Liver (tissue), 9 donors: ENCODE data around the gene DSTN. TPM values are rescaled to one million over a fixed set of nuclear protein-coding genes. Genes with fewer than 3 reads are reported as not detected.

ENCODE experiments used
- DNase-seq: peaks from one replicate; pipeline ENCODE4 v3.0.0-alpha.2; 2017; ENCODE audit warnings: low spot score
- H3K27ac ChIP-seq, 2 donors: one replicate each; pipeline ENCODE4 v1.7.0; 2013; ENCODE audit warnings: inconsistent platforms in 2 of 2, low read length in 2 of 2, control low read depth in 1 of 2, low read depth in 1 of 2, mild to moderate bottlenecking in 1 of 2
- H3K27me3 ChIP-seq, 4 donors: one replicate each; pipeline versions ENCODE4 v1.6.1 to v1.7.0; 2013; ENCODE audit warnings: low read length in 3 of 4, inconsistent platforms in 1 of 4, mild to moderate bottlenecking in 1 of 4, moderate library complexity in 1 of 4; ENCODE audit not compliant: control insufficient read depth in 4 of 4, insufficient read depth in 4 of 4
- H3K36me3 ChIP-seq, 4 donors: one replicate each; pipeline versions ENCODE4 v1.6.1 to v1.7.0; 2013; ENCODE audit warnings: low read length in 3 of 4, mild to moderate bottlenecking in 3 of 4, low read depth in 1 of 4, moderate library complexity in 1 of 4; ENCODE audit not compliant: control insufficient read depth in 4 of 4, insufficient read depth in 3 of 4
- H3K4me1 ChIP-seq, 4 donors: one replicate each; pipeline versions ENCODE4 v1.6.1 to v1.7.0; 2013; ENCODE audit warnings: low read length in 3 of 4, mild to moderate bottlenecking in 3 of 4, moderate library complexity in 1 of 4; ENCODE audit not compliant: control insufficient read depth in 4 of 4, insufficient read depth in 4 of 4
- H3K4me3 ChIP-seq, 3 donors: one replicate each; pipeline versions ENCODE4 v1.6.1 to v1.7.0; 2013; ENCODE audit warnings: low read length in 3 of 3, control low read depth in 1 of 3, low read depth in 1 of 3, mild to moderate bottlenecking in 1 of 3
- H3K9ac ChIP-seq, 2 donors: one replicate each; pipeline ENCODE4 v1.7.0; 2013; ENCODE audit warnings: low read length in 2 of 2, mild to moderate bottlenecking in 2 of 2, moderate library complexity in 2 of 2, control low read depth in 1 of 2, low read depth in 1 of 2
- H3K9me3 ChIP-seq, 4 donors: one replicate each; pipeline versions ENCODE4 v1.6.1 to v1.7.0; 2013; ENCODE audit warnings: low read length in 3 of 4; ENCODE audit not compliant: control insufficient read depth in 4 of 4
- ATF3 ChIP-seq: IDR thresholded peaks from 2 replicates; pipeline ENCODE4 v1.6.1; 2016; ENCODE audit warnings: antibody characterized with exemption
- CTCF ChIP-seq: fragments of 150-350 bp; IDR thresholded peaks from 2 replicates; pipeline ENCODE4 v1.5.1; 2017; ENCODE audit warnings: improper control_type of control experiment, low read depth, low read length; ENCODE audit not compliant: missing input control
- EGR1 ChIP-seq, 2 donors: IDR thresholded peaks; 2 replicates each; pipeline ENCODE4 v1.6.1; 2016 to 2018; ENCODE audit warnings: antibody characterized with exemption in 2 of 2, low read depth in 2 of 2
- FOXA1 ChIP-seq: IDR thresholded peaks from 2 replicates; pipeline ENCODE4 v1.6.1; 2016; ENCODE audit warnings: antibody characterized with exemption
- FOXA2 ChIP-seq: IDR thresholded peaks from 2 replicates; pipeline ENCODE4 v1.6.1; 2016; ENCODE audit warnings: antibody characterized with exemption
- GABPA ChIP-seq, 2 donors: IDR thresholded peaks in 1 of 2; conservative IDR thresholded peaks in 1 of 2; 2 replicates each; pipeline ENCODE4 v1.6.1; 2016; ENCODE audit warnings: antibody characterized with exemption in 2 of 2, mild to moderate bottlenecking in 1 of 2, moderate library complexity in 1 of 2
- HNF4A ChIP-seq, 2 donors: conservative IDR thresholded peaks; 2 replicates each; pipeline ENCODE4 v1.6.1; 2016; ENCODE audit warnings: antibody characterized with exemption in 2 of 2, mild to moderate bottlenecking in 2 of 2
- HNF4G ChIP-seq: IDR thresholded peaks from 2 replicates; pipeline ENCODE4 v1.6.1; 2016; ENCODE audit warnings: antibody characterized with exemption
- JUND ChIP-seq, 2 donors: IDR thresholded peaks; 2 replicates each; pipeline ENCODE4 v1.6.1; 2016; ENCODE audit warnings: antibody characterized with exemption in 2 of 2
- MAX ChIP-seq: IDR thresholded peaks from 2 replicates; pipeline ENCODE4 v1.6.1; 2016; ENCODE audit warnings: antibody characterized with exemption
- NR2F2 ChIP-seq: IDR thresholded peaks from 2 replicates; pipeline ENCODE4 v1.6.1; 2016; ENCODE audit warnings: antibody characterized with exemption
- RAD21 ChIP-seq, 2 donors: IDR thresholded peaks; 2 replicates each; pipeline ENCODE4 v1.6.1; 2016; ENCODE audit warnings: antibody characterized with exemption in 2 of 2, mild to moderate bottlenecking in 2 of 2
- REST ChIP-seq: IDR thresholded peaks from 2 replicates; pipeline ENCODE4 v1.6.1; 2016; ENCODE audit warnings: antibody characterized with exemption, mild to moderate bottlenecking
- RXRA ChIP-seq, 2 donors: IDR thresholded peaks; 2 replicates each; pipeline ENCODE4 v1.6.1; 2017 to 2018; ENCODE audit warnings: antibody characterized with exemption in 2 of 2, mild to moderate bottlenecking in 1 of 2
- SP1 ChIP-seq: IDR thresholded peaks from 2 replicates; pipeline ENCODE4 v1.6.1; 2018; ENCODE audit warnings: antibody characterized with exemption, mild to moderate bottlenecking
- TAF1 ChIP-seq: conservative IDR thresholded peaks from 2 replicates; pipeline ENCODE4 v1.6.1; 2016; ENCODE audit warnings: antibody characterized with exemption, mild to moderate bottlenecking
- YY1 ChIP-seq: IDR thresholded peaks from 2 replicates; pipeline ENCODE4 v1.6.1; 2016; ENCODE audit warnings: antibody characterized with exemption, mild to moderate bottlenecking
- ZBTB33 ChIP-seq: IDR thresholded peaks from 2 replicates; pipeline ENCODE4 v1.6.1; 2016; ENCODE audit warnings: antibody characterized with exemption
- WGBS: extraction: QIAGEN DNeasy Blood & Tissue Kit; methylation state at CpG from one replicate; pipeline ENCODE4 v1.1.7; 2013; 5-methylcytosine and 5-hydroxymethylcytosine counted together
- polyA plus RNA-seq, 2 donors: library from polyadenylated mRNA; stranded (reverse) in 1 of 2; unstranded in 1 of 2; fragments of 200-250 nt in 1 of 2; fragments of >200 nt in 1 of 2; fragmentation: Nextera tagmentation in 1 of 2; extraction: Ambion mirVana in 1 of 2; gene quantifications; one replicate each; pipeline versions ENCODE4 v1.2.1 to v1.2.3, GENCODE V29; 2013 to 2015
- total RNA-seq, 2 donors: library from RNA; depleted of rRNA; stranded (reverse); fragments of >200 nt; gene quantifications; one replicate each; pipeline ENCODE4 v1.2.3, GENCODE V29; 2014
- donor health status: healthy.
- donor health status: healthy.
- donor health status: healthy.
- donor health status: healthy.
- donor health status: healthy.

The DSTN gene
- total and polyA plus RNA-seq, 4 donors = 39.9 to 137 (median 108) TPM

GRCh38 chr20:17655286-17655651 is 85.4 kb downstream of the DSTN start:
- peaks cover 17 to 36% (median 28%) of the 10 kb centered on the region in 4 donors for H3K4me1 ChIP-seq
- no peak overlapping the region for H3K4me3 ChIP-seq
- TF ChIP-seq SP1 (no peak), GABPA (IDR thresholded peaks at IDR 0.05 in 1 of 2, conservative IDR thresholded peaks at IDR 0.05 in 1 of 2) (no peak), FOXA2 (no peak), ZBTB33 (no peak), NR2F2 (no peak), JUND (IDR thresholded peaks at IDR 0.05) (no peak), YY1 (no peak), CTCF (no peak), FOXA1 (no peak), MAX (no peak), REST (no peak), EGR1 (IDR thresholded peaks at IDR 0.05; ENCODE audit: low read depth in 2 of 2) (no peak), RXRA (IDR thresholded peaks at IDR 0.05) (no peak), HNF4G (no peak), RAD21 (IDR thresholded peaks at IDR 0.05) (no peak), HNF4A (conservative IDR thresholded peaks at IDR 0.05) (no peak), TAF1 (no peak), ATF3 (no peak)
- H3K9ac ChIP-seq = no peak overlapping the region
- H3K9me3 ChIP-seq = peaks cover 0 to 2% (median 0%) of the 10 kb centered on the region in 4 donors
- no peak for DNase-seq
- 84% methylated on average over 7 of the region's 7 CpGs for WGBS
- H3K27ac ChIP-seq = no peak overlapping the region
- H3K36me3 ChIP-seq = peaks cover 4 to 45% (median 33%) of the 10 kb centered on the region in 4 donors
- H3K27me3 ChIP-seq = no peaks in the 10 kb centered on the region
